K562 (cell line): ENCODE measurements around the gene YIPF4. TPM values are rescaled to one million over a fixed set of nuclear protein-coding genes. Genes with fewer than 3 reads are reported as not detected.

Experiments used
- CC2D1A ChIP-seq: fragments of 450-650 bp; IDR thresholded peaks from 2 replicates; pipeline ENCODE4 v1.6.1; 2017; ENCODE audit warnings: mild to moderate bottlenecking
- EHMT2 ChIP-seq: fragments of 450-650 bp; IDR thresholded peaks from 2 replicates; pipeline ENCODE4 v1.6.1; 2018; ENCODE audit warnings: antibody characterized with exemption
- HDAC3 ChIP-seq: fragments of 450-650 bp; IDR thresholded peaks from 2 replicates; pipeline ENCODE4 v1.6.1; 2018; ENCODE audit warnings: borderline replicate concordance, mild to moderate bottlenecking, moderate library complexity; ENCODE audit not compliant: partially characterized antibody
- NCOR1 ChIP-seq: fragments of 450-650 bp; IDR thresholded peaks from 2 replicates; pipeline ENCODE4 v1.6.1; 2016; ENCODE audit warnings: mild to moderate bottlenecking, moderate library complexity
- NFRKB ChIP-seq: fragments of 450-650 bp; IDR thresholded peaks from 2 replicates; pipeline ENCODE4 v1.6.1; 2016; ENCODE audit warnings: low read depth
- NR4A1 ChIP-seq, 2 experiments: fragments of 250-450 bp in 1 of 2; fragments of 450-650 bp in 1 of 2; sonication (Bioruptor Pico) in 1 of 2; IDR thresholded peaks; 2 replicates each; pipeline versions ENCODE4 v1.4.0 to v1.6.1; 2016 to 2020; ENCODE audit warnings: mild to moderate bottlenecking in 2 of 2, missing compliant biosample characterization in 1 of 2, missing genetic modification characterization in 1 of 2, moderate library complexity in 1 of 2
- POLR2B ChIP-seq: fragments of 450-650 bp; IDR thresholded peaks from 2 replicates; pipeline ENCODE4 v1.6.1; 2018; ENCODE audit warnings: low read depth; ENCODE audit not compliant: partially characterized antibody
- PRPF4 ChIP-seq: fragments of 200-400 bp; formaldehyde crosslinking; IDR thresholded peaks from one replicate; pipeline ENCODE4 v1.6.1; 2017; ENCODE audit warnings: low read length, low read depth, mild to moderate bottlenecking; ENCODE audit not compliant: insufficient read depth, poor library complexity, severe bottlenecking
- RCOR1 ChIP-seq, 2 experiments: IDR thresholded peaks; 2 replicates each; pipeline ENCODE4 v1.6.1; 2012; ENCODE audit warnings: low read depth in 2 of 2, low read length in 2 of 2, borderline replicate concordance in 1 of 2, improper control_type of control experiment in 1 of 2
- SLC30A9 ChIP-seq: fragments of 250-450 bp; sonication (Bioruptor Pico); IDR thresholded peaks from 2 replicates; pipeline ENCODE4 v1.8.0; 2022; ENCODE audit warnings: mild to moderate bottlenecking, moderate library complexity
- SMARCA5 ChIP-seq: fragments of 450-650 bp; IDR thresholded peaks from 2 replicates; pipeline ENCODE4 v1.6.1; 2016
- SP1 ChIP-seq: sonication (generic); formaldehyde crosslinking; IDR thresholded peaks from 2 replicates; pipeline ENCODE4 v1.8.1; 2022; ENCODE audit warnings: mild to moderate bottlenecking, missing genetic modification reagents
- STAT5B ChIP-seq: fragments of 250-450 bp; sonication (Bioruptor Pico); IDR thresholded peaks from 2 replicates; pipeline ENCODE4 v1.8.0; 2021; ENCODE audit warnings: mild to moderate bottlenecking, inconsistent platforms
- WHSC1 ChIP-seq: IDR thresholded peaks from one replicate; pipeline ENCODE4 v1.6.1; 2012; ENCODE audit warnings: low read length, control low read depth, inconsistent platforms
- ZBTB17 ChIP-seq: fragments of 450-650 bp; formaldehyde crosslinking; IDR thresholded peaks from 2 replicates; pipeline ENCODE4 v1.4.0; 2020; ENCODE audit warnings: mild to moderate bottlenecking
- ZNF239 ChIP-seq: fragments of 250-450 bp; sonication (Bioruptor Pico); IDR thresholded peaks from 2 replicates; pipeline ENCODE4 v1.4.0; 2020; ENCODE audit warnings: mild to moderate bottlenecking
- ZNF280B ChIP-seq: fragments of 250-450 bp; sonication (Bioruptor Pico); IDR thresholded peaks from 2 replicates; pipeline ENCODE4 v1.5.1; 2021; ENCODE audit warnings: mild to moderate bottlenecking
- polyA plus RNA-seq, 8 experiments: library from polyadenylated mRNA; depleted of rRNA in 4 of 8; stranded (reverse) in 5 of 8; unstranded in 3 of 8; fragments of >200 nt; fragmentation: Nextera tagmentation in 2 of 8; fragmentation: Illumina TruSeq in 1 of 8; extraction: Ambion mirVana in 2 of 8; extraction: Trizol in 1 of 8; gene quantifications; 2 replicates each; pipeline versions ENCODE4 v1.2.1 to v1.2.3, GENCODE V29; 2011 to 2014; ENCODE audit warnings: inconsistent platforms in 1 of 8, missing spikeins in 1 of 8
- total RNA-seq, 7 experiments: library from RNA; depleted of rRNA in 6 of 7; stranded (reverse); fragments of >200 nt in 6 of 7; fragmentation: Illumina TruSeq in 2 of 7; extraction: Trizol in 2 of 7; gene quantifications; 2 replicates each; pipeline versions ENCODE4 v1.2.1 to v1.2.3, GENCODE V29; 2011 to 2021; ENCODE audit warnings: low replicate concordance in 1 of 7
- TF ChIP-seq, protein P1 (sequence below), 2 experiments: fragments of 450-650 bp in 1 of 2; sonication (generic) in 1 of 2; formaldehyde crosslinking in 1 of 2; IDR thresholded peaks; 2 replicates each; pipeline versions ENCODE4 v1.7.1 to v1.9.0; 2016 to 2022; ENCODE audit warnings: inconsistent platforms in 1 of 2, mild to moderate bottlenecking in 1 of 2, missing genetic modification reagents in 1 of 2

YIPF4 gene
- total and polyA plus RNA-seq, 9 of the 15 experiments (the other 6 are each of a cell fraction or from before 2014, with no cell fraction given): 4.9 to 46.9 (median 17.5) TPM

- TF ChIP-seq, protein P1, sequence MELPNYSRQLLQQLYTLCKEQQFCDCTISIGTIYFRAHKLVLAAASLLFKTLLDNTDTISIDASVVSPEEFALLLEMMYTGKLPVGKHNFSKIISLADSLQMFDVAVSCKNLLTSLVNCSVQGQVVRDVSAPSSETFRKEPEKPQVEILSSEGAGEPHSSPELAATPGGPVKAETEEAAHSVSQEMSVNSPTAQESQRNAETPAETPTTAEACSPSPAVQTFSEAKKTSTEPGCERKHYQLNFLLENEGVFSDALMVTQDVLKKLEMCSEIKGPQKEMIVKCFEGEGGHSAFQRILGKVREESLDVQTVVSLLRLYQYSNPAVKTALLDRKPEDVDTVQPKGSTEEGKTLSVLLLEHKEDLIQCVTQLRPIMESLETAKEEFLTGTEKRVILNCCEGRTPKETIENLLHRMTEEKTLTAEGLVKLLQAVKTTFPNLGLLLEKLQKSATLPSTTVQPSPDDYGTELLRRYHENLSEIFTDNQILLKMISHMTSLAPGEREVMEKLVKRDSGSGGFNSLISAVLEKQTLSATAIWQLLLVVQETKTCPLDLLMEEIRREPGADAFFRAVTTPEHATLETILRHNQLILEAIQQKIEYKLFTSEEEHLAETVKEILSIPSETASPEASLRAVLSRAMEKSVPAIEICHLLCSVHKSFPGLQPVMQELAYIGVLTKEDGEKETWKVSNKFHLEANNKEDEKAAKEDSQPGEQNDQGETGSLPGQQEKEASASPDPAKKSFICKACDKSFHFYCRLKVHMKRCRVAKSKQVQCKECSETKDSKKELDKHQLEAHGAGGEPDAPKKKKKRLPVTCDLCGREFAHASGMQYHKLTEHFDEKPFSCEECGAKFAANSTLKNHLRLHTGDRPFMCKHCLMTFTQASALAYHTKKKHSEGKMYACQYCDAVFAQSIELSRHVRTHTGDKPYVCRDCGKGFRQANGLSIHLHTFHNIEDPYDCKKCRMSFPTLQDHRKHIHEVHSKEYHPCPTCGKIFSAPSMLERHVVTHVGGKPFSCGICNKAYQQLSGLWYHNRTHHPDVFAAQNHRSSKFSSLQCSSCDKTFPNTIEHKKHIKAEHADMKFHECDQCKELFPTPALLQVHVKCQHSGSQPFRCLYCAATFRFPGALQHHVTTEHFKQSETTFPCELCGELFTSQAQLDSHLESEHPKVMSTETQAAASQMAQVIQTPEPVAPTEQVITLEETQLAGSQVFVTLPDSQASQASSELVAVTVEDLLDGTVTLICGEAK (IDR thresholded peaks at IDR 0.05): peak; percentile 94
- TF ChIP-seq, protein P1 (CRISPR knock-in tag; IDR thresholded peaks at IDR 0.05): no peak
- TF ChIP-seq RCOR1 (IDR thresholded peaks at IDR 0.05; ENCODE audit: borderline replicate concordance in 1 of 2, low read depth in 2 of 2, low read length in 2 of 2) (peak in 1 of 2 experiments; percentile 62; a peak in 2 of 4 replicates), NR4A1 (CRISPR knock-in tag; IDR thresholded peaks at IDR 0.05) (no peak), NR4A1 (tag; IDR thresholded peaks at IDR 0.05) (0 out of 2 replicates have a peak, but pooled peaks have one; percentile 29), SMARCA5 (no peak), ZBTB17 (peak; percentile 71; the same call in 1 of the 2 replicates), POLR2B (peak; percentile 91), SP1 (CRISPR knock-in tag) (no peak), CC2D1A (no peak; the same call in 1 of the 2 replicates), HDAC3 (no peak), ZNF239 (no peak), STAT5B (CRISPR knock-in tag) (no peak), ZNF280B (CRISPR knock-in tag) (no peak), PRPF4 (peak; percentile 15), WHSC1 (no peak), EHMT2 (no peak), NCOR1 (no peak; the same call in none of the 2 replicates), SLC30A9 (CRISPR knock-in tag) (no peak), NFRKB (0 out of 2 replicates have a peak, but pooled peaks have one; percentile 34)
Observed at GRCh38 chr2:32356681-32357317, 79.1 kb downstream of the YIPF4 start, which contains the start of gene BIRC6 (continued).
